MG63 (cell line): ENCODE measurements around the gene UBE2F. TPM values are rescaled to one million over a fixed set of nuclear protein-coding genes. Genes with fewer than 3 reads are reported as not detected.

Experiments used
- DNase-seq: peaks from one replicate; pipeline ENCODE4 v3.0.0-alpha.2; 2020
- H3K27me3 ChIP-seq: fragments of 250-450 bp; sonication (Bioruptor Pico); 2 replicates; pipeline ENCODE4 v1.5.1; 2020; ENCODE audit warnings: mild to moderate bottlenecking, moderate library complexity
- H3K36me3 ChIP-seq: fragments of 250-450 bp; sonication (Bioruptor Pico); 2 replicates; pipeline ENCODE4 v1.5.1; 2020; ENCODE audit warnings: mild to moderate bottlenecking, moderate library complexity
- H3K4me3 ChIP-seq: fragments of 250-450 bp; sonication (Bioruptor Pico); 2 replicates; pipeline ENCODE4 v1.5.1; 2020; ENCODE audit warnings: mild to moderate bottlenecking, moderate library complexity
- H3K9me3 ChIP-seq: fragments of 250-450 bp; sonication (Bioruptor Pico); 2 replicates; pipeline ENCODE4 v1.5.1; 2020; ENCODE audit warnings: mild to moderate bottlenecking, moderate library complexity
- total RNA-seq: library from RNA; depleted of rRNA; stranded (reverse); fragments of >200 nt; shearing (Covaris generic); gene quantifications from 2 replicates; pipeline ENCODE4 v1.2.3, GENCODE V29; 2014; ENCODE audit warnings: low replicate concordance; rRNA removed

The UBE2F gene
- total RNA-seq, 1 experiment from 2014 or later: 121 TPM

DNA sequence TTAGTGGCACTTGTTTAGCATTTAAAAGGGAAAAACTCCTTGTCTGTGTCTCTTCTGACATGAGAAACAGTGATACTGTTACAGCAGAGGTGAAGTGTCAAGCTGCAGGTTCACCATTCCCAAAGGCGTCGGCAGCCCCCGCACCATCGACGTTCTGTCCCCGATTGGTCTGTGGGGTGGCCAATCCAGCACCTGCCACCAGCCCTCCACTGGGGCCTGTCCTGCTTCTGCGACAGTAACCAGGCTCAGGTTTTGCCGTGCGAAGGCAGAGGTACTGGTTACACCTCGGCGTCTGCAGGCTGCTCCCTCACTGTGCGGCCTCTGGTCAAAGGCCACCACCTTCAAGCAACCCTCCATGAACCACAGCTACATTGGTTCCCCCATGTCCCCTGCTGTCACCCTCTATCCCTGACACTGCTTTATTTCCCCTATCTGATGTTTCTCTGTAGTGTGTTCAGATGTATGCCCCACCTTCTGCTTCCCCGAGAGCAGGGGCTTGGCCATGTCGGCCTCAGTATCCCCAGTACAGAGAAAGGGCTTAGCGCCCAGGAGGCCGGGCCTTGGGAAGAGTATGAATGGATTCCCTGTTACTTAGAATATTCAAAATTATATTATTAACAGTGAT, 124.7 kb downstream of the UBE2F start:
- DNase-seq: no peak
- H3K4me3 ChIP-seq: no peak overlapping the region
- H3K27me3 ChIP-seq: no peaks in the 10 kb centered on the region
- peaks cover 2% of the 10 kb centered on the region; the same call in 1 of the 2 replicates for H3K36me3 ChIP-seq
- no peaks in the 10 kb centered on the region for H3K9me3 ChIP-seq

Other genes starting within 250 kb of the UBE2F start
- 0.20 TPM in 1 of 2 replicates, not detected in the other for gene RBM44, start 168.2 kb upstream of the UBE2F start, total RNA-seq
- gene RAMP1, start 107.4 kb upstream of the UBE2F start, total RNA-seq: 125 and 192 TPM in 2 replicates
- 19.0 and 94.7 TPM in 2 replicates for gene SCLY, start 94.0 kb downstream of the UBE2F start, total RNA-seq
- gene ESPNL, start 133.3 kb downstream of the UBE2F start, total RNA-seq: 0.03 TPM in 1 of 2 replicates, not detected in the other
- gene KLHL30, start 171.7 kb downstream of the UBE2F start, total RNA-seq: not detected in 2 replicates
- gene ERFE, start 192.0 kb downstream of the UBE2F start, total RNA-seq: 11.1 and 24.6 TPM in 2 replicates
- 59.6 and 69.4 TPM in 2 replicates for gene ILKAP, start 236.7 kb downstream of the UBE2F start, total RNA-seq